Stimulated activated memory B cell treated with anti-CD40 and anti-IgM and Interleukin-4, amounts not matched to agents 10 μg/mL and 1 μg/mL and 100 μg/mL, for 72 hours (primary cell): Measurements from ENCODE around the gene ACACB.

Experiments
- ATAC-seq: fragments of 150-1000 bp; cut with Tn5 transposase; 2 replicates; pipeline ENCODE4 v1.10.0; 2021
- H3K27ac Mint-ChIP-seq: one replicate; pipeline ENCODE4 v1.8.0; 2022; ENCODE audit warnings: mild to moderate bottlenecking, mixed read lengths
- H3K27me3 Mint-ChIP-seq: one replicate; pipeline ENCODE4 v1.8.0; 2022; ENCODE audit warnings: mixed read lengths
- H3K36me3 Mint-ChIP-seq: one replicate; pipeline ENCODE4 v1.8.0; 2022; ENCODE audit warnings: mixed read lengths
- H3K4me1 Mint-ChIP-seq: one replicate; pipeline ENCODE4 v1.8.0; 2022; ENCODE audit warnings: mixed read lengths
- H3K4me3 Mint-ChIP-seq: one replicate; pipeline ENCODE4 v1.8.0; 2022; ENCODE audit warnings: mild to moderate bottlenecking, moderate library complexity, mixed read lengths
- H3K9me3 Mint-ChIP-seq: one replicate; pipeline ENCODE4 v1.8.0; 2022; ENCODE audit warnings: mixed read lengths

ACACB gene

GRCh38 chr12:109098183-109098604 lies 18.2 kb upstream of the ACACB start:
- H3K27ac Mint-ChIP-seq: peak overlapping the region; percentile 45
- H3K36me3 Mint-ChIP-seq: peaks cover 5% of the 10 kb centered on the region
- peak; percentile 45 for ATAC-seq
- no peaks in the 10 kb centered on the region for H3K27me3 Mint-ChIP-seq
- peak overlapping the region; percentile 83 for H3K4me3 Mint-ChIP-seq
- peaks cover 35% of the 10 kb centered on the region for H3K4me1 Mint-ChIP-seq
- no peaks in the 10 kb centered on the region for H3K9me3 Mint-ChIP-seq

- Mint-ChIP-seq H3K9me3 (no peaks in the 10 kb centered on the region), H3K27ac (peak overlapping the region; percentile 45)
These were observed 17.7 kb upstream of the ACACB start for GRCh38 chr12:109098651-109099050.

GRCh38 chr12:109099431-109100020 lies 16.9 kb upstream of the ACACB start:
- Mint-ChIP-seq H3K4me1 (peaks cover 27% of the 10 kb centered on the region), H3K27ac (peak overlapping the region; percentile 45), H3K36me3 (peaks cover 10% of the 10 kb centered on the region), H3K27me3 (no peaks in the 10 kb centered on the region), H3K4me3 (no peak overlapping the region), H3K9me3 (no peaks in the 10 kb centered on the region)
- ATAC-seq: no peak

More at GRCh38 chr12:109098651-109099050, 17.7 kb upstream of the ACACB start:
- H3K27me3 Mint-ChIP-seq: no peaks in the 10 kb centered on the region
- ATAC-seq: no peak
- H3K36me3 Mint-ChIP-seq: peaks cover 5% of the 10 kb centered on the region
- peaks cover 30% of the 10 kb centered on the region for H3K4me1 Mint-ChIP-seq
- peak overlapping the region; percentile 83 for H3K4me3 Mint-ChIP-seq

GRCh38 chr12:109100741-109101140 lies 15.6 kb upstream of the ACACB start:
- peaks cover 18% of the 10 kb centered on the region for H3K36me3 Mint-ChIP-seq
- H3K9me3 Mint-ChIP-seq: no peaks in the 10 kb centered on the region
- H3K27ac Mint-ChIP-seq: no peak overlapping the region
- no peak overlapping the region for H3K4me3 Mint-ChIP-seq
- peaks cover 27% of the 10 kb centered on the region for H3K4me1 Mint-ChIP-seq
- no peaks in the 10 kb centered on the region for H3K27me3 Mint-ChIP-seq
- ATAC-seq: no peak

GRCh38 chr12:109102491-109102890 lies 13.9 kb upstream of the ACACB start:
- no peak for ATAC-seq
- Mint-ChIP-seq H3K4me1 (peaks cover 27% of the 10 kb centered on the region), H3K27ac (no peak overlapping the region), H3K9me3 (no peaks in the 10 kb centered on the region), H3K36me3 (peaks cover 25% of the 10 kb centered on the region), H3K4me3 (no peak overlapping the region), H3K27me3 (no peaks in the 10 kb centered on the region)

GRCh38 chr12:109105176-109105575 lies 11.2 kb upstream of the ACACB start:
- Mint-ChIP-seq H3K36me3 (peaks cover 32% of the 10 kb centered on the region), H3K27ac (no peak overlapping the region), H3K4me3 (no peak overlapping the region), H3K9me3 (no peaks in the 10 kb centered on the region), H3K4me1 (peaks cover 5% of the 10 kb centered on the region), H3K27me3 (no peaks in the 10 kb centered on the region)
- no peak for ATAC-seq

GRCh38 chr12:109109746-109110350 lies 6.5 kb upstream of the ACACB start:
- no peak overlapping the region for H3K27ac Mint-ChIP-seq
- H3K4me3 Mint-ChIP-seq: no peak overlapping the region
- H3K36me3 Mint-ChIP-seq: peaks cover 19% of the 10 kb centered on the region
- H3K27me3 Mint-ChIP-seq: no peaks in the 10 kb centered on the region
- ATAC-seq: no peak
- H3K9me3 Mint-ChIP-seq: no peaks in the 10 kb centered on the region
- no peaks in the 10 kb centered on the region for H3K4me1 Mint-ChIP-seq

GRCh38 chr12:109110988-109111495 lies 5.3 kb upstream of the ACACB start:
- no peaks in the 10 kb centered on the region for H3K27me3 Mint-ChIP-seq
- H3K4me1 Mint-ChIP-seq: no peaks in the 10 kb centered on the region
- H3K36me3 Mint-ChIP-seq: peaks cover 10% of the 10 kb centered on the region
- H3K27ac Mint-ChIP-seq: peak overlapping the region; percentile 51
- H3K4me3 Mint-ChIP-seq: peak overlapping the region; percentile 80
- peak; percentile 88 for ATAC-seq
- no peaks in the 10 kb centered on the region for H3K9me3 Mint-ChIP-seq

DNA sequence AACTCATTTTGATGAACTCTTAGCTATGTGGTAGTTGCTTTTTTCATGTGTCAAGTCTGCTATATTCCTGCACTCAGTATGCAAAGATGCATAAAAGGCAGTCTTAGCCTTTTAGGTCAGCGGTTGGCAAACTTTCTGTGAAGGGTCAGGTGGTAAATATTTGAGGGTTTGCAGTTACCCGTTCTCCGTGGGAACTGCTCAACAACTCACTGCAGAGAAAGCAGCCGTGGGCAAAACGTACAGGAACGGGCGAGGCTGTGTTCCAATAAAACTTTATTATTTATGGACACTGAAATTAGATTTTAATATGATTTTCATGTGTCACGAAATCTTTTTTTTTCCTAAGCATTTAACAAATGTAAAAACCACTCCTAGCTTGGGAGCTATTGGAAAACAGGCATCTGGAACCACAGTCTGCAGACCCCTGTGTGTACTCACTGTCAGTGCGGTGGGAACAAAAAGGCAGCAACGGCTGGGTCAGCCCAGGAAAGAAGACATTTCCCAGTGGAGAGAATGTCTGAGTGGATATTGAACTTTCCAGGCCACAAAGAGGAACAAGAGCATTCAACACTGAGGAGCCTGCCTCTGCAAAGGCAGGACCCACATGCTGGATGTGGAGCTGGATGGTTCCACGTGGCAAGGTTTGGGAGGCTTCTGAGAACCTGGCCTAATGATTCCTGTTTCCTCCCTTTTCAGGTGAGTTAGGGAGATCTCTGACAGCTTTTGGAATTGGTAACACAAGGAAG lies 3.5 kb upstream of the ACACB start:
- no peaks in the 10 kb centered on the region for H3K4me1 Mint-ChIP-seq
- H3K36me3 Mint-ChIP-seq: peaks cover 4% of the 10 kb centered on the region
- ATAC-seq: no peak
- no peak overlapping the region for H3K4me3 Mint-ChIP-seq
- H3K9me3 Mint-ChIP-seq: no peaks in the 10 kb centered on the region
- no peaks in the 10 kb centered on the region for H3K27me3 Mint-ChIP-seq
- H3K27ac Mint-ChIP-seq: no peak overlapping the region

- Mint-ChIP-seq H3K4me3 (no peak overlapping the region), H3K27ac (no peak overlapping the region), H3K27me3 (no peaks in the 10 kb centered on the region), H3K36me3 (no peaks in the 10 kb centered on the region), H3K4me1 (no peaks in the 10 kb centered on the region), H3K9me3 (no peaks in the 10 kb centered on the region)
- no peak for ATAC-seq
These were observed 2.6 kb upstream of the ACACB start for GRCh38 chr12:109113661-109114321.

DNA sequence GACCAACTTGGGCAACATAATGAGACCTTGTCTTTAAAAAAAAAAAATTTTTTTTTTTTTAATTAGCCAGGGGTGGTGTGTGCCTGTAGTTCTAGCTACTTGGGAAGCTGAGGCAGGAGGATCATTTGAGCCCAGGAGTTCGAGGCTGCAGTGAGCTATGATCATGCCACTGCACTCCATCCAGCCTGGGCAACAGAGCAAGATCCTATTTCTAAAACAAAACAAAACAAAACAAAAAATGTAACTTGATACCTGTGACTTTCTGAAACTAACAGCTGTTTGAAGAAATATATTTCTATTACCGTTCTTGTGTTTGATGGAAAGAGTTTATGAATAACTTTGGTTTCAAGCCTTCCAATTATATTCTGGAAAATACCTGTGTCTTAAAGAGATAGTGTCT lies 1.7 kb upstream of the ACACB start:
- no peaks in the 10 kb centered on the region for H3K9me3 Mint-ChIP-seq
- H3K27ac Mint-ChIP-seq: no peak overlapping the region
- H3K4me1 Mint-ChIP-seq: no peaks in the 10 kb centered on the region

GRCh38 chr12:109115404-109115757 lies 1.0 kb upstream of the ACACB start:
- H3K36me3 Mint-ChIP-seq: no peaks in the 10 kb centered on the region
- no peaks in the 10 kb centered on the region for H3K4me1 Mint-ChIP-seq
- no peak for ATAC-seq
- H3K27me3 Mint-ChIP-seq: no peaks in the 10 kb centered on the region
- no peak overlapping the region for H3K27ac Mint-ChIP-seq
- no peak overlapping the region for H3K4me3 Mint-ChIP-seq
- no peaks in the 10 kb centered on the region for H3K9me3 Mint-ChIP-seq

More for the DNA sequence above, 1.7 kb upstream of the ACACB start:
- Mint-ChIP-seq H3K4me3 (no peak overlapping the region), H3K27me3 (no peaks in the 10 kb centered on the region), H3K36me3 (no peaks in the 10 kb centered on the region)
- no peak for ATAC-seq

DNA sequence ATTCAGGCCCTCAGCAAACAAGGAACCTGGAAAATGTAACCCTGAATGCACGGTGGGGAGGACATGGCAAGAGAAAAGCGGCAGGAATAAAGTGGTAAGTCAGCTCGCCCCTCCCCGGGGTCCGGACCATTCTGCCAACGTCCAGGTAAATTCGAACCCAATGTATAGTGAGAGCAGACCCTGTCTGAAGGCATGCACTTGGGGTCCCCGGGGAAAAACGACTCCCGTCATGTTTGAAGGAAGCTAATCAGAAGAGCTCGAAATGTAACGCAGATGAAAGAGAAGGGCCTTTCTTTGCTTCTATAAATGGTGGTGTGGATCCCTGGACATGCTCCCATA lies 193 bp downstream of the ACACB start:
- H3K36me3 Mint-ChIP-seq: no peaks in the 10 kb centered on the region
- no peak overlapping the region for H3K27ac Mint-ChIP-seq
- H3K4me1 Mint-ChIP-seq: no peaks in the 10 kb centered on the region
- H3K9me3 Mint-ChIP-seq: no peaks in the 10 kb centered on the region
- H3K4me3 Mint-ChIP-seq: no peak overlapping the region
- ATAC-seq: no peak
- H3K27me3 Mint-ChIP-seq: no peaks in the 10 kb centered on the region

DNA sequence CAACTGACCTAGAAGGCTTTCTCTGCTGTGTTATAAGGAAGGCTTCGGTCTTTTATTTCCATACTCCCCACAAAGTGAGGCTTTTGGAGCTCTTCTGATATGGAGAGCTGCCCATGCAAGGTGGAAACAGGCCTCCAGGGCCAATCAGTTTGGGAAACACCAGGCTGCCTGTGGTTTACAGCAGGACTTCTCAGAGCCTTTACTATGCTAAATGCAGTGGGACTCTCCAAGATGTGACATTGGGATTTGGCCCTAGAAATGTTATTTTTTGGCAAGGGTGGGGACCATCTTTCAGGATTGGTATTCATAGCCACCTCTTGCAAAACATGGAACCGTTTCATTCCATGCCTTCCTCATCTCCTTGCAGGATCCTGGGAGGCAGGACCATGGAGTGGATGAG lies 3.7 kb downstream of the ACACB start:
- Mint-ChIP-seq H3K36me3 (no peaks in the 10 kb centered on the region), H3K4me1 (no peaks in the 10 kb centered on the region), H3K9me3 (no peaks in the 10 kb centered on the region), H3K27me3 (no peaks in the 10 kb centered on the region), H3K4me3 (no peak overlapping the region), H3K27ac (no peak overlapping the region)
- ATAC-seq: no peak

- Mint-ChIP-seq H3K36me3 (no peaks in the 10 kb centered on the region), H3K4me3 (no peak overlapping the region), H3K27me3 (no peaks in the 10 kb centered on the region), H3K9me3 (no peaks in the 10 kb centered on the region), H3K27ac (no peak overlapping the region), H3K4me1 (no peaks in the 10 kb centered on the region)
- ATAC-seq: no peak
These were observed 4.2 kb downstream of the ACACB start for GRCh38 chr12:109120557-109120956.
